HG02885 (cell line): ENCODE data around the gene COL4A3.
"Not testable (repeated sequence)": the region's sequence is repeated elsewhere in the genome, so short reads cannot be mapped to it uniquely, and the experiment has no call there.

Source experiments
- ATAC-seq: cut with Tn5 transposase; IDR thresholded peaks from one replicate; pipeline ENCODE4 v1.9.1; 2021; ENCODE audit warnings: mild to moderate bottlenecking; ENCODE audit not compliant: unreplicated experiment, poor library complexity

Gene COL4A3

GRCh38 chr2:227201771-227202170, 37.3 kb downstream of the COL4A3 start:
- ATAC-seq, result no peak

- no peak for ATAC-seq
Observed at GRCh38 chr2:227204452-227204851, 40.0 kb downstream of the COL4A3 start.

GRCh38 chr2:227205701-227206100, 41.3 kb downstream of the COL4A3 start:
- no peak for ATAC-seq

GRCh38 chr2:227206406-227206805, 42.0 kb downstream of the COL4A3 start:
- no peak for ATAC-seq

- no peak for ATAC-seq
Observed at GRCh38 chr2:227207573-227207972, 43.1 kb downstream of the COL4A3 start.

GRCh38 chr2:227214622-227215041, 50.2 kb downstream of the COL4A3 start:
- ATAC-seq, result no peak

GRCh38 chr2:227219312-227220105, 55.1 kb downstream of the COL4A3 start:
- no peak for ATAC-seq

- no peak for ATAC-seq
Observed at GRCh38 chr2:227221120-227221519, 56.7 kb downstream of the COL4A3 start.

GRCh38 chr2:227222292-227222691, 57.9 kb downstream of the COL4A3 start:
- ATAC-seq, result no peak

GRCh38 chr2:227225641-227226040, 61.2 kb downstream of the COL4A3 start:
- not testable (repeated sequence) for ATAC-seq

GRCh38 chr2:227228061-227228667, 63.7 kb downstream of the COL4A3 start:
- no peak for ATAC-seq

- no peak for ATAC-seq
Observed at GRCh38 chr2:227230151-227230550, 65.7 kb downstream of the COL4A3 start.

- no peak for ATAC-seq
Observed at GRCh38 chr2:227234429-227234828, 70.0 kb downstream of the COL4A3 start.

- no peak for ATAC-seq
Observed at GRCh38 chr2:227237786-227238185, 73.4 kb downstream of the COL4A3 start.

- peak; percentile 65 for ATAC-seq
Observed at GRCh38 chr2:227238238-227239237, 74.1 kb downstream of the COL4A3 start.

- no peak for ATAC-seq
Observed at GRCh38 chr2:227241005-227241404, 76.6 kb downstream of the COL4A3 start.

- ATAC-seq, result no peak
Observed at GRCh38 chr2:227248876-227249275, 84.5 kb downstream of the COL4A3 start.

GRCh38 chr2:227252831-227253230, 88.4 kb downstream of the COL4A3 start:
- ATAC-seq, result no peak

- no peak for ATAC-seq
Observed at GRCh38 chr2:227256605-227257004, 92.2 kb downstream of the COL4A3 start.

- ATAC-seq, result no peak
Observed at GRCh38 chr2:227257820-227258219, 93.4 kb downstream of the COL4A3 start.

- ATAC-seq, result no peak
Observed at GRCh38 chr2:227260041-227260440, 95.6 kb downstream of the COL4A3 start.
